ENCODE data around the gene KIF16B.

DNA sequence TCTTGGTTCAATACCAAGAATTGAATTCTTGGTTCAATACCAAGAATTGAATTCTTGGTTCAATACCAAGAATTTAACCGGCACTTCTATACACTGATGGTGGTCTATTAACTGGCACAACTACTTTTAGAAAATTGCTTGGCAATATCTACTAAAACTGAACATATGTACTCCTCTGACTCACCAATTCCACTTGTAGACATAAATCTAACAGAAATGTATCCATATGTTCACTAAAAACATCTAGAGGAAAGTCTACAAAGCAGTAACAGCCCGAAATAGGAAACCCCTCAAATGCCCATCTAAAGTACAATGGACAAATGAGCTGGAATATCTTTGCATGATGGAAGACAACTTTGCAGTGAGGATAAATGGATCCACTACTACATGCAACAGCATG, 71.9 kb downstream of the KIF16B start:
- TF ChIP-seq RFX5 (IDR thresholded peaks at IDR 0.05; ENCODE audit: low read depth, low read length), result no peak
- TF ChIP-seq POLR2AphosphoS5 (IDR thresholded peaks at IDR 0.05; ENCODE audit: low read length), result no peak
- no peak for TF ChIP-seq FOS (IDR thresholded peaks at IDR 0.05; ENCODE audit: borderline replicate concordance, extremely low read depth, insufficient read length)
- no peak for TF ChIP-seq SREBF2 (IDR thresholded peaks at IDR 0.05; ENCODE audit: low read length)
- TF ChIP-seq IKZF1 (conservative IDR thresholded peaks at IDR 0.05), result no peak
- TF ChIP-seq CREM (IDR thresholded peaks at IDR 0.05; ENCODE audit: low read depth), result no peak
- TF ChIP-seq SMC3 (IDR thresholded peaks at IDR 0.05; ENCODE audit: borderline replicate concordance, low read length), result no peak
- TF ChIP-seq TAF1 (IDR thresholded peaks at IDR 0.05; ENCODE audit: borderline replicate concordance, low read depth, low read length), result no peak
- TF ChIP-seq EP300 (IDR thresholded peaks at IDR 0.05; ENCODE audit: borderline replicate concordance in 1 of 2, control insufficient read depth in 1 of 2, low read depth in 2 of 2, low read length in 2 of 2), result no peak
- TF ChIP-seq YY1 (IDR thresholded peaks at IDR 0.05; ENCODE audit: low read depth, low read length), result no peak
- TF ChIP-seq HDAC6 (IDR thresholded peaks at IDR 0.05; ENCODE audit: unreplicated experiment), result no peak
- TF ChIP-seq JUND (IDR thresholded peaks at IDR 0.05; ENCODE audit: low read depth, low read length), result no peak
- TF ChIP-seq NBN (IDR thresholded peaks at IDR 0.05), result no peak
- TF ChIP-seq, protein P1, sequence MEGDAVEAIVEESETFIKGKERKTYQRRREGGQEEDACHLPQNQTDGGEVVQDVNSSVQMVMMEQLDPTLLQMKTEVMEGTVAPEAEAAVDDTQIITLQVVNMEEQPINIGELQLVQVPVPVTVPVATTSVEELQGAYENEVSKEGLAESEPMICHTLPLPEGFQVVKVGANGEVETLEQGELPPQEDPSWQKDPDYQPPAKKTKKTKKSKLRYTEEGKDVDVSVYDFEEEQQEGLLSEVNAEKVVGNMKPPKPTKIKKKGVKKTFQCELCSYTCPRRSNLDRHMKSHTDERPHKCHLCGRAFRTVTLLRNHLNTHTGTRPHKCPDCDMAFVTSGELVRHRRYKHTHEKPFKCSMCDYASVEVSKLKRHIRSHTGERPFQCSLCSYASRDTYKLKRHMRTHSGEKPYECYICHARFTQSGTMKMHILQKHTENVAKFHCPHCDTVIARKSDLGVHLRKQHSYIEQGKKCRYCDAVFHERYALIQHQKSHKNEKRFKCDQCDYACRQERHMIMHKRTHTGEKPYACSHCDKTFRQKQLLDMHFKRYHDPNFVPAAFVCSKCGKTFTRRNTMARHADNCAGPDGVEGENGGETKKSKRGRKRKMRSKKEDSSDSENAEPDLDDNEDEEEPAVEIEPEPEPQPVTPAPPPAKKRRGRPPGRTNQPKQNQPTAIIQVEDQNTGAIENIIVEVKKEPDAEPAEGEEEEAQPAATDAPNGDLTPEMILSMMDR (IDR thresholded peaks at IDR 0.05 in 2 of 3, conservative IDR thresholded peaks at IDR 0.05 in 1 of 3; ENCODE audit: control insufficient read depth in 2 of 3, extremely low read depth in 1 of 3, insufficient read depth in 1 of 3, low read depth in 3 of 3, low read length in 3 of 3), result no peak

All from GM12878 (cell line).